Calu3 (cell line): Measurements from ENCODE around the gene PPOX. TPM values are rescaled to one million over a fixed set of nuclear protein-coding genes. Genes with fewer than 3 reads are reported as not detected.
A peak's percentile ranks its signal among the peaks of the same experiment; 100 is the strongest.

Source experiments
- BruUV-seq: library from RNA; stranded (reverse); fragments of 400-500 nt; replicated peaks from 2 replicates; lab custom pipeline; 2021; lab: Mats Ljungman, UMichigan
- CTCF ChIA-PET: fragments of 300-600 bp; sonication (Branson Sonifier 250); formaldehyde crosslinking; loops from one replicate; lab custom pipeline; 2022; ENCODE audit warnings: antibody characterized with exemption; lab: Charles Lee
- DNase-seq: peaks from one replicate; pipeline ENCODE4 v3.0.0; 2022
- H3K27ac Mint-ChIP-seq: one replicate; pipeline ENCODE4 v1.8.0; 2022; ENCODE audit warnings: mixed read lengths; ENCODE audit not compliant: unreplicated experiment
- H3K27me3 Mint-ChIP-seq: one replicate; pipeline ENCODE4 v1.8.0; 2022; ENCODE audit warnings: mixed read lengths; ENCODE audit not compliant: unreplicated experiment
- H3K36me3 Mint-ChIP-seq: one replicate; pipeline ENCODE4 v1.8.0; 2022; ENCODE audit warnings: mild to moderate bottlenecking, moderate library complexity, mixed read lengths; ENCODE audit not compliant: insufficient read depth, unreplicated experiment
- H3K4me1 Mint-ChIP-seq: one replicate; pipeline ENCODE4 v1.8.0; 2022; ENCODE audit warnings: mild to moderate bottlenecking, low read depth, mixed read lengths; ENCODE audit not compliant: unreplicated experiment
- H3K4me3 Mint-ChIP-seq: one replicate; pipeline ENCODE4 v1.8.0; 2022; ENCODE audit warnings: mild to moderate bottlenecking, low read depth, moderate library complexity, mixed read lengths; ENCODE audit not compliant: unreplicated experiment
- H3K9me3 Mint-ChIP-seq: one replicate; pipeline ENCODE4 v1.8.0; 2022; ENCODE audit warnings: low read depth, mixed read lengths; ENCODE audit not compliant: unreplicated experiment
- CTCF ChIP-seq: fragments of 200-600 bp; IDR thresholded peaks from one replicate; pipeline ENCODE4 v1.8.0; 2022; ENCODE audit warnings: antibody characterized with exemption; ENCODE audit not compliant: unreplicated experiment
- intact Hi-C: fragments of 100-400 bp; cut with micrococcal nuclease; formaldehyde crosslinking; loops from one replicate; pipeline ENCODE4 v1.10.0; 2022; ENCODE audit not compliant: unreplicated experiment
- total RNA-seq: library from RNA; stranded (reverse); gene quantifications from 2 replicates; pipeline ENCODE4 v1.2.3, GENCODE V29; 2022

Gene PPOX
- total RNA-seq, 1 experiment from 2014 or later, result 27.1 TPM

GRCh38 chr1:161176468-161177111, 10.4 kb downstream of the PPOX start:
- no peaks in the 10 kb centered on the region for H3K27me3 Mint-ChIP-seq
- CTCF ChIA-PET, result interaction anchor here (0.6 to 1.8 kb wide), 3 partner anchors 10 to 585 kb away, joined by 4 to 7 read pairs (median 4); partner anchors contain the start of gene PPOX
- peaks cover 27% of the 10 kb centered on the region for H3K4me1 Mint-ChIP-seq
- TF ChIP-seq CTCF, result no peak
- H3K36me3 Mint-ChIP-seq, result peaks cover 46% of the 10 kb centered on the region
- intact Hi-C loops, result no loop called here
- no TSS peak for BruUV-seq
- DNase-seq, result no peak
- H3K27ac Mint-ChIP-seq, result peak overlapping the region; percentile 97
- H3K4me3 Mint-ChIP-seq, result peak overlapping the region; percentile 100
- no peaks in the 10 kb centered on the region for H3K9me3 Mint-ChIP-seq

GRCh38 chr1:161177112-161177935, 11.1 kb downstream of the PPOX start, which contains the start of gene B4GALT3:
Gene B4GALT3 (minus strand): TSS chr1:161177507. CDS start chr1:161176060, 1,447 bp downstream.
- Mint-ChIP-seq H3K9me3 (no peaks in the 10 kb centered on the region), H3K36me3 (peaks cover 40% of the 10 kb centered on the region), H3K27me3 (no peaks in the 10 kb centered on the region), H3K27ac (peak within 1 kb of the TSS; percentile 97), H3K4me1 (peaks cover 34% of the 10 kb centered on the region), H3K4me3 (peak within 1 kb of the TSS; percentile 100)
- DNase-seq, result peak; percentile 98
- peak; percentile 25 for TF ChIP-seq CTCF
- CTCF ChIA-PET, result interaction anchor here (0.5 to 1.8 kb wide), 5 partner anchors 9 to 586 kb away, joined by 3 to 7 read pairs (median 4); partner anchors contain the start of gene PPOX
- intact Hi-C loops, result no loop called here
- BruUV-seq, result TSS peak; percentile 97

GRCh38 chr1:161177936-161178244, 11.7 kb downstream of the PPOX start:
- CTCF ChIA-PET, result interaction anchor here (0.6 to 1.8 kb wide), 3 partner anchors 9 to 143 kb away, joined by 3 to 7 read pairs (median 4); partner anchors contain the start of gene PPOX
- Mint-ChIP-seq H3K27me3 (no peaks in the 10 kb centered on the region), H3K36me3 (peaks cover 34% of the 10 kb centered on the region), H3K4me1 (peaks cover 40% of the 10 kb centered on the region), H3K27ac (peak overlapping the region; percentile 97), H3K9me3 (no peaks in the 10 kb centered on the region), H3K4me3 (peak overlapping the region; percentile 100)
- peak; percentile 0 for TF ChIP-seq CTCF
- intact Hi-C loops, result no loop called here
- BruUV-seq, result no TSS peak
- no peak for DNase-seq

GRCh38 chr1:161179698-161180097, 13.5 kb downstream of the PPOX start:
- Mint-ChIP-seq H3K4me1 (peaks cover 45% of the 10 kb centered on the region), H3K27ac (no peak overlapping the region), H3K27me3 (no peaks in the 10 kb centered on the region), H3K36me3 (peaks cover 19% of the 10 kb centered on the region), H3K4me3 (no peak overlapping the region), H3K9me3 (no peaks in the 10 kb centered on the region)
- no peak for DNase-seq
- no peak for TF ChIP-seq CTCF
- BruUV-seq, result no TSS peak
- CTCF ChIA-PET, result no interaction called here
- intact Hi-C loops, result no loop called here
